Endothelial cell of hepatic sinusoid (primary cell): ENCODE measurements around the gene NACA2.

ENCODE experiments used
- in situ Hi-C: cut with HindIII; loops from 2 replicates; pipeline ENCODE4 v1.10.0; 2017; ENCODE audit warnings: low sequenced_read_pairs

Gene NACA2

GRCh38 chr17:61600621-61601020 is 9.6 kb upstream of the NACA2 start:
- in situ Hi-C loops: no loop called here

DNA sequence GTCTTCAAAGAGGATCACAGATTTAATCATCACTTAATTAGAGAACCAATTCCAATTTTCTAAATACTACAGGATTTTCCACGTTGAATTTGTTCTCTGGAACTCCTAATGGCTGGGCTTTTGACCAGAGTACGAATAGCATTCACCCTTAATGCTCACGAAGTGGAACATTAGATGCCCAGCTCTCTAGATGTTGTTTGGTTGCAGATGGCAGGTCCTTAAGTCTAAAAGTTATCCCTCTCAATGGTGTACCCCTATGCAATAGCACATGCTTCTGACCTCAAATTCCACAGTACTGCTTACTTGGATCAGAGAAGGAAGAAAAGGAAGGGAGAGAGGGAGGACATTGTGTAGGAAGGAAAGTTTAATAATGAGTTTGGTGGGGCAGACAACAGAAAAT is 8.6 kb upstream of the NACA2 start:
- in situ Hi-C loops: no loop called here

DNA sequence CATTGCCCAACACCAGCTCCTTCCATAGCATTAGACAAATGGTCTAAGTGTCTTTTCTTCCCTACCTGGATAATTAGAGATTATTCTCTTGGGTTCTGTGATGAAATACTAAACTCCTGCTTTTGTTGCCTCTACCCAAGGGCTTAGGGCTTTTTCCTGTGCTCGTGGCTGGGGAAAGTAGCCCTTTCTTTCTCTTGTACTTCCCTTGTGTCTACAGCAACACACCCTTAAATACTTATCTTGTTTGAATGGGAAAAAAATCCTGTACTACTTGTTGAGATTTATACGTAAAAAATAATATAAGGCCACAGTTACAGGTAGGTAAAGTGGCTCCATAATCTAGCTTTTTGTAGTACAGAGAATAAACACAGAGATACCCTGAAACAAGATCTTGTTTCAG is 7.0 kb upstream of the NACA2 start:
- in situ Hi-C loops: no loop called here

GRCh38 chr17:61597607-61598006 is 6.6 kb upstream of the NACA2 start:
- in situ Hi-C loops: no loop called here

DNA sequence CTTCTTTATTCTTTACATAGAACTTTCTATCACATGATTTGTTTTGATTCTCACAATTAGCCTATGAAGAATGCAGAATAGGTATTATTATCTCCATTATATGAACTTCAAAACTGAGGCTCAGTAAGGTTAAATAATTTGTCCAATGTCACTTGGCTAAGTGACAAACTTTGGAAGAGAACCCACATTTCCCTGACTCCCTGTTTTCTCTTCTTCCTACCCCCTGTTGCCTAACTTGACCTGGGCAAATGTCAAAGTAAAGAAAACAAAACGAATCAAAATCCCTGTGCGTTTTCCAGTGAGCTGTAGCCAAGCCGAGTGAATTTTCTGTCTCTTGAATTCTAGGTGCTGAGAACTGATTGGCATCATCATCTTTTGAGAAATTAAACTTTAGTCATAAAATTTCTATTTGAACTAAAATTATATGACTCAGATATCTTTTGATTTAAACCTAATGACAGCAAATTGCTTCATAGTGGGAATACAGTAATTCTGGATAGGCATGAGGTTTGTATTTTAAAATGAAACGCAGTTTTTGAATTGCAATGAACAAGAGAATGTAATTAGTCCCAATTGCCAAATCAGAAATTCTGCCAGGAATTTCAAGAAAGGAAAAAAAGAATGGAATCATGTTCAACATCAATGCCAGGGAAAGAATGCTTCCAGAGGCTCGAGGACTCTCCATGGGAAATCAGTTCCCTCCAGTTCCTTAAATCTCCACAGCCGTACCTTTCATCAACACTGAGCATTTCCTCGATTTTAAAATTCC is 4.6 kb upstream of the NACA2 start:
- in situ Hi-C loops: no loop called here

DNA sequence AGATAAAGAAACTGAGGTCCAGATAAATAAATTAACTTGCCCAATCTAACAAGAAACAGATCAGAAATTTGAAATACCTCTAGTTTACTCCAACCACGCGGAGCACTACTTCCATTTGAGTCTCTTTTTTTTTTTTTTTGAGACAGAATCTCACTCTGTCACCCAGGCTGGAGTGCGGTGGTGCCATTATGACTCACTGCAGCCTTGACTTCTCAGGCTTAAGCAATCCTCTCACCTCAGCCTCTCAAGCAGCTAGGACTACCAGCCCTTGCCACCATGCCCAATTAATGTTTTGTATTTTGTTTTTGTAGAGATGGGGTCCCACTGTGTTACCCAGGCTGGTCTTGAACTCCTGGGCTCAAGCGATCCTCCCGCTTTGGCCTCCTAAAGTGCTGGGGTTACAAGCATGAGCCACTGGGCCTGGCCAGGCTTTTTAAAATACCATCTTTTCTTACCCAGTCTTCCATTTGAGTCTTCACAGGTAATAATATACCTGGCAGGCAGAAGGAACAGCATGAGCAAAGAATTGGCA is 3.3 kb upstream of the NACA2 start:
- in situ Hi-C loops: no loop called here

DNA sequence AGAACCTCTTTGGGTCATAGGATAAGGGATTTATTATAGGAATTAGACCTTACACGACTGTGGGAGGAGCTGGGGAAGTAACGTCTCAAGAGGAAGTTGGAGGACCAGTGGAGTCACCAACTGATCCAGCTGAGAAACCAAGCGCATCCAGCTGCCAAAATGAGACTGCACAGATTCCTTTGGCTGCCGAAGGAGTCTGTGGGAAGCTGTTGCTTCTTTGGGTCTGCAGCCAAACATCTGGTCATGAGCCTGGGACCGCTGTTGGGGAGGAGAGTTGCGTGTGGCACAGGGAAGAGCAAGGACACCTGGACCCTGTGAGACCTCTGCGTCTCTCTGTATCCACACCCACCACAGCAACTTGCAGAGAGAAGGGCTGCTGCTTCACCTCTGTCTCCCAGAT is 2.4 kb upstream of the NACA2 start:
- in situ Hi-C loops: no loop called here

DNA sequence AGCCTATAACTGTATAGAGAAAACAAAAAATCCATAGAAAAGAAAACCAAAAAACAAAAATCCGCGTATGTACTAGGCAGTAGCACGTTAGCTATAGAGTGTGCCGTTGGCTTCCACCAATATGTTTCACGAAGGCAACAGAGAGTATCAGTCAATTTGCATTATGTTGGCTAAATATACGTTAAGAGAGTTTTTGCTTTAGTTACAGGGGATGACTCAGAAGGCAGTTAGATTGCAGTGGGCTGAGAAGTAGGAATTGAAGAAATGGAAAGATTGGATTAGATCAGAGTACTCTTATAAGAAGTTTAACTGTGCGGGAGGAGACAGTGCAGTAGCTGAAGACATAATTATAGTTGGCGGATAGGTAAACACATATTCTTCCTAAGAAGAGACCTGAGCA is 911 bp upstream of the NACA2 start:
- in situ Hi-C loops: no loop called here

- in situ Hi-C loops: loop anchor here (5.0 kb wide), 1 partner anchor 82 kb away; no protein-coding TSS in a partner anchor
These were observed 1.0 kb downstream of the NACA2 start for GRCh38 chr17:61589990-61590389.

DNA sequence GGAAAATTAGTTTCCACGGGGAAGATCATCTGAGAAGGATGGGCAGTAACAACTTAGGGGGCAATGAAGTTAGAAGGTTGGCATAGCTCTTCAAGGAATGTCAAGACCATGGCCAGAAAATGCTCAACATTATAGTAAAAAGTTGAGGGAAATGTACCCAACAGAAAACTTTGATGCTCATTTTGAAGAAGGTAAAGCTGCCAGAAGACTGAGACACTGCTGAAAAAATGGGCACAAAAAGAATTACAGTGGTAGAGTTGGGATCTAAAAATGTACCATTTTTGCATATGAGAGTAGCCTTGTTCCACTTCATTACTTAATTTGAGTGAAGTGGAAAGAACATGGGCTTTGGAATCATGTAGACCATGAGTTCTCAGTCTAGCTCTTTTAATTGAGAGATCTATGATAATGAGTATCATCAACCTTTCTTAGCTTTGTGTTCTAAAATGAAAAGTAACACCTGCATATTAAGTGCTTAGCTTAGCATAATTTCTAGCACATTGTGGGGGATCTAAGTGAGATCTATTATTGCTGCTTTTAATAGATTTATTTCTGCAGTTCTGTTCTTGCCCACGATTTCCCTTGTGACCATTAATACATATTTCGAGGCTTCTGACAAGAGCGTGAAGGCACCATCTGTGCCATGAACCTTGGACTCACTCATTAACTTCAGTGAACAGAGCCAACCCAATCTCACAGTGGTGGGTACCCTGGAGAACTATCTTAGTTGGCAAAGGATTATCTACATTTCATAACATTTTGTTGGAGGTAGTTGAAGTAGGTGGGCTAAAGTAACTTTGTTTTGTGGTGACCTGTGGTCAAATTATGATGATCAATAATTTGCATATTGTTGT is 3.0 kb downstream of the NACA2 start:
- in situ Hi-C loops: loop anchor here (5.0 kb wide), 1 partner anchor 84 kb away; no protein-coding TSS in a partner anchor

GRCh38 chr17:61587242-61587641 is 3.8 kb downstream of the NACA2 start:
- in situ Hi-C loops: loop anchor here (5.0 kb wide), 1 partner anchor 85 kb away; no protein-coding TSS in a partner anchor

DNA sequence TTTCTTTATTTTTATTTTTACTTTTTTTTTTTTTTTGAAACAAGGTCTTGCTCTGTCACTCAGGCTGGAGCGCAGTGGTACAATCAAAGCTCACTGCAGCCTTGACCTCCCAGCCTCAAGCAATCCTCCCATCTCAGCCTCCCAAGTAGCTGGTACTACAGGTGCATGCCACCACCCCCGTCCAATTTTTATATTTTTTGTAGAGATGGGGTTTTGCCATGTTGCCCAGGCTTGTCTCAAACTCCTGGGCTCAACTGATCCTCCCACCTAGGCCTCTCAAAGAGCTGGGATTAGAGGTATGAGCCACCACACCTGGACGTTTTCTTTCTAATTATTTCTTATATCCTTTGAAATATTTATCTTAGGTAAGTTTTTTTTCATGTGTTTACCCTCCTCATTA is 4.4 kb downstream of the NACA2 start:
- in situ Hi-C loops: loop anchor here (5.0 kb wide), 1 partner anchor 86 kb away; no protein-coding TSS in a partner anchor

DNA sequence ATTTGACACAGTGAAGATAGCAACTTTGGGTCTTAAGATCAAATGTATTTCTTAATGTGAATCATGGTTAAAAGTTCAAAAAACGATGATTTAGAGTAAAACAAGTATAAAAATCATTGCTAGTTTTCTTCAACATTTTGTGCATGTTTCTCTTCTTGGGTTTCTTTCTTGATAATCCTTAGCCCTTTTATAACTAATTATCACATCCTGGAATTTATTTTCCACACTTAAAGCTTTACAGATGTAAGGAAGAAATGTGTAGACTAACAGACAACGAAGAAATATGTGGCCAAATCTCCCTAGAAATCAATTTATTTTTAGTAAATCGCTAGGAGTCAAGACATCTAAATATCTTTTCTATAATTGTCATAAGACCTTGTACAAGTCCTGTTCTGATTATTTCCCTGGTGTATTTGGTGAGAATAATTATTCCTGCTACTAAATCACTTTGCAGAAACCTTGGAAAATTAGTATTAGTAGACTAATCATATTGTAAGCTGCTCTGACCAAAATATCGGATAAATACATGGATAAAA is 4.9 kb downstream of the NACA2 start:
- in situ Hi-C loops: loop anchor here (5.0 kb wide), 1 partner anchor 86 kb away; no protein-coding TSS in a partner anchor

DNA sequence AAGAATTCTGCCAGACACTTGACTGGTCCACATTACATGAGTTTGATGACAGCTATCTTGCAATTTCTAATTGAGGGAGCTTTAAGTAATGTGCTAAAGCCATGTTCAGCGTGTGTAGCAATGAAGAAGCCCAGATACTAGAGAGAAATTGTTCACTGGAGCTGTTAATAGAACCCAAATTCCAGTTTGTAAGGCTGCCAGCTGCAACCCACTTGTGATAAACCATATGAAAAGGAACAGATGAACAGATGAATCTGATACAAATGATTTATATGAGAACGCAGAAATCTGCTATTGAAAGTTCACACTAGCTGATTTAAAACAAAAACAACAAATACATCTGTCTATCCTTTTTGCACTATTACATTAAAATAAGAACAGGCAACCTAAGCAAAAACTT is 6.2 kb downstream of the NACA2 start:
- in situ Hi-C loops: loop anchor here (5.0 kb wide), 1 partner anchor 87 kb away; no protein-coding TSS in a partner anchor

GRCh38 chr17:61584266-61584665 is 6.8 kb downstream of the NACA2 start:
- in situ Hi-C loops: no loop called here

DNA sequence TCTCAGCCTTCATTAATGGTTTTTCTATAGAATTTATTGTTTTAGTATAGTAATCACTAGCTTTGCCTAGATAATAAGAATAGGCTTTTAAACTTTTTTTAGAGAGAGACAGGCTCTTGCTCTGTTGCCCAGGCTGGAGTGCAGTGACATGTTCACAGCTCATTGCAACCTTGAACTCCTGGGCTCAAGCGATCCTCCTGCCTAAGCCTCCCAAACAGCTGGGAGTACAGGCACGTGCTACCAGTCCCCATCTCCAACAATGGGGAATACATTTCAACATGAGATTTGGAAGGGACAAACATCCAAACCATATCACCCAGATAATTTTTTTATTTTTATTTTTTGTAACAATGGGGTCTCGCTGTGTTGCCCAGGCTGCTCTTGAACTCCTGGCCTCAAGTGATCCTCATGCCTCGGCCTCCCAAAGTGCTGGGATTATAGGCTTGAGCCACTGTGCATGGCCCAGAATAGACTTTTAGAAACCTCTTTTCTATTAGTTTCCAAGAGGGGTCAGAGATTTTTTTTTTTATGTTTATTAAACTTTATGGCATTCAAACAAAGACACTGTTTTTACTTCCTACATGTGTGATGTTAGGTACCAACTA is 7.3 kb downstream of the NACA2 start:
- in situ Hi-C loops: no loop called here

- in situ Hi-C loops: no loop called here
These were observed 7.8 kb downstream of the NACA2 start for GRCh38 chr17:61583242-61583641.

GRCh38 chr17:61582593-61582992 is 8.4 kb downstream of the NACA2 start:
- in situ Hi-C loops: no loop called here

DNA sequence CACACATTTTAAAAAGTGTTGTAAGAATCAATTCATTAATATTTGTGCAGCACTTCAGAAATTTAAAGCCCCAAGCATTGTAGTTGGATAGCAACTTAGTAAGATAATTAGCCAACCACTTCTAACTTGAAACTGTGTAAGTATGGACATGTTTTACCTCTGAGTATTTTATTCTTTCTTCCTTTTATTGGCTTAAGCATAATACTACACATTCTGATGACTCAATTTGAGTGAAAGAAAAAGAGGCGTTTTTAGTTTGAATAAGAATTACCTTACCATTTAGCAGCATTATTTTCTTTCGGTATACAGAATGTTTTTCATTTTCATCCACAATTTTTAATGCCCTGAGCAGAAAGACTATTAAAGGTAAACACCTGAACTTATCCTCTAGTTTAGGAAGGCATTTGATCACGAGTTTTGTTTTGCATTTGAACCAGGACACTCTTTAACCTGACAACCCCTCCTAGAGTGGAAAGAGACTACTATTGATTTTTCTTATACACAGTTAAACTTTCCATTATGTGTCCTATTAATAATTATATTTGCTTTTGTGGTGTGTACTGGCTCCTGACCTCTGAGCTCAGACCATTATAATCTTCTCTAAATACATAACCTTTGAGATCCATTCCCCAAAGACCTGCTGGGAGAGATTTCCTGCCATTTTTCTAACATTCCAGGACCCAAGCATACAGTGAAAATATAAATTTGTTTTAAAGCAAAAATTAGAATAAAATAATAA is 9.2 kb downstream of the NACA2 start:
- in situ Hi-C loops: no loop called here

- in situ Hi-C loops: no loop called here
These were observed 10.5 kb downstream of the NACA2 start for GRCh38 chr17:61580502-61580901.
